SIG-M5 (cell line): Measurements from ENCODE around the gene ADAMTS15.
"Not testable (repeated sequence)": the region's sequence is repeated elsewhere in the genome, so short reads cannot be mapped to it uniquely, and the experiment has no call there.

Experiments
- DNase-seq: peaks from one replicate; lab custom pipeline; 2025; lab: John Stamatoyannopoulos, UW

Gene ADAMTS15

DNA sequence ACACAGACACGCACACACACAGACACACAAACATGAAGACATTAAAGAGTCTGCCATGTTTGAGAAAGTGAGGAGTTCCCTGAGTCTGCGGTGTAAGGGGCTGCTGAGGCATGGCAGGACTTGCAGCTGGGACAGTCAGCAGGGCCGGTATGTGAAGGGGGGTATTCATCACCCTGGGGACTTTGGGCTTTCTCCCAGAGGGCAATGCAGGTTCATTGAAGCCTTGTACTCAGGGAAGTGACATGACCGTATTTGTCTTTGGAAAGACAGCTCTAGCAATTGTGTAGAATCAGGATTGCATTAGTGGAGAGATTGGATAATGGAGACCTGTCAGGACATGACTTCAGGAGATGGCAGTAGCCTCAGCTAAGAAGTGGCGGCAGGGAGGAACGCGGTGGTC is 10.6 kb upstream of the ADAMTS15 start:
- DNase-seq = no peak

DNA sequence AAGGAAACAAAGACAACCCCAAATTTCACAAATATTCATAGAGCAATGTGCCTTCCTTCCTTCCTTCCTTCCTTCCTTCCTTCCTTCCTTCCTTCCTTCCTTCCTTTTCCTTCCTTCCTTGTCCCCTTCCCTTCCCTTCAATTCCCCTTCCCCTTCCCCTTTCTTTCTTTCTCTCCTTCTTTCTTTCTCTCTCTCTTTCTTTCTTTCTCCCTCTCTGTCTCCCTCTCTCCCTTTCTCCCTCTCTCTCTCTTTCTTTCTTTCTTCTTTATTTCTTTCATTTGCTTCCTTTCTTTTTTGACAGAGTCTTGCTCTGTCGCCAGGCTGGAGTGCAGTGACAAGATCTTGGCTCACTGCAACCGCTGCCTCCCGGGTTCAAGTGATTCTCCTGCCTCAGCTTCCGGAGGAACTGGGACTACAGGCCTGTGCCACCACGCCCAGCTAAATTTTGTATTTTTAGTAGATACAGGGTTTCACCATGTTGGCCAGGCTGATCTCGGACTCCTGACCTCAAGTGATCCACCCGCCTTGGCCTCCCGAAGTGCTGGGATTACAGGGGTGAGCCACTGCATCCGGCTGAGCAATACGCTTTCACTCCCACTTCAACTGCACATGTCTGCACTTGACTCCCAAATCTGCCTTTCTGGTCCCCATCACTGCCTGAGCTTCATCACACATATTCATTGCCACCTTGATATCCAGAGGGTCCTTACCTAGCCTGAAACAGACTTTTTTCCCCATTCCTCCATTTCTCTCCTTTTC is 9.9 kb upstream of the ADAMTS15 start:
- DNase-seq = not testable (repeated sequence)

DNA sequence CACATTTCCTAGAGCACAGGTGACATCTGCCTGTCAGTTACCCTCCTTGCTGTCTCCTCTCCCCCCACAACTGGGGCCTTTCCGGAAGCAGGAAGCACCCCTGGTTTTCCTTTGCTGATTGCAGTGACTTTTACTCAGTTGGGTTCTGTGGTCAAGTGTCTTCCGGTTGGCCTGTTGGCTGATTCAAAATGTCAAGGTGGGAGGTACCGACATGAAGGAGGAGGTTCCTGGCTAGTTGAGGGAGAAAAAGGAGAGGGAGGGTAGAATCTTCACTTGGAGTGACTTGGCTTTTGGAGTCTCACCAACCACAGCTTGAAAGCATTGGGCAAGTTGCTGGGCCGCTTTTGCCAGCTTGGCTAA is 9.3 kb upstream of the ADAMTS15 start:
- no peak for DNase-seq

DNA sequence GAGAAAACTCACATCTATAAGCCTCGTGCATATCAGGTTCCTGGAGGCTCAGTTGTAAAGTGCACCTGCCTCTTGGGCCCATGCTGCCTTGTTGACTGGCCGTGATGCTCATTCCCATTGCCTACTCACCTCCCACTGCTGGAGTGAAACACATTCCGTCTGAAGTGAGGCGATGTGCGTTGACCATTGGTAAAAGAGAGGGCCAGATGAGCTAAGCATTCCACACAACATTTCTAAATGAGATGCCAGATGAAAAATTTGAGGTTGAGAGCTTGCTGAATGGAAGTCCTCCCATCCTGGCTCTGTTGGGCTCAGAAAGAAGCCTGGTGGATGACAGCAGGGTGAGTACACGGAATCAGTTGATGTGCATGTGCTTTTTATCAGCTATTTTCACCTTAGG is 8.6 kb upstream of the ADAMTS15 start:
- no peak for DNase-seq

DNA sequence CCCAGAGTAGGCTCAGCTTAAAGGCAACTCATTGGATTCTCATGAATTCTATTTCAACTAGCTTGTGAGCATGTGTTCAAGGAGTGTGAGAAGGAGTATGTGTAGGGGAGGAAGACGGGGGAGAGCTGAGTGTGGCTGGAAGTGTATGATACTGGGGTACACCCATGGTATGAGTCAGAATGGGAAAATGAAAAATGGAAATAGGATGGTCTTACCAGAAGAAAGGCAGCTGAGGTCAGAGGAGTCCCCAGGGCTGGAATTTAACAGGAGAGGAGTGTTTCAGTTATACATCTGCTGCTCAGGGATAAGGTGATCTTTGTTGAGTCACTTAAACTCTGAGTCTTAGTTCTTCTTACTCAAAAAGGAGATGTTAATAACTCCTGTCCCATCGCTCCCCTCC is 6.7 kb upstream of the ADAMTS15 start:
- DNase-seq = no peak

DNA sequence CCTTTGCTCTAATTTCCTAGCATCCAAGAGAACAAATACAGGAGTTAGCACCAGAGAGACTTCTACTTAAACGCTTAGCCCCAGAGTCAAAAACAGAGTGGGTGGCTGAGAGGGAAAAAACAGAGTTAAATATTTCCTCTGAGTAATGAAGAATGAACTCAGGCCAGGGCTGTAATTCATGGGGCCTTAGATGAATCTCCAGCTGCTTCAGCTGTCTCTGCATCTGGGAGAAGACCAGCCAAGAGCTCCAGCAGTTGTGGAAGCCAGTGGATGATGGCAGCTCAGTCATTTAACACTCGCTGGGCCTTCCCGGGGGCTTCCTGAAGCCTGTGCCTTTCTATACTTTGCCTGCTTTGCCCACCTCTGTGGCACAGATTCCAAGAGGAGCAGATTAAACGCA is 5.7 kb upstream of the ADAMTS15 start:
- DNase-seq = no peak

DNA sequence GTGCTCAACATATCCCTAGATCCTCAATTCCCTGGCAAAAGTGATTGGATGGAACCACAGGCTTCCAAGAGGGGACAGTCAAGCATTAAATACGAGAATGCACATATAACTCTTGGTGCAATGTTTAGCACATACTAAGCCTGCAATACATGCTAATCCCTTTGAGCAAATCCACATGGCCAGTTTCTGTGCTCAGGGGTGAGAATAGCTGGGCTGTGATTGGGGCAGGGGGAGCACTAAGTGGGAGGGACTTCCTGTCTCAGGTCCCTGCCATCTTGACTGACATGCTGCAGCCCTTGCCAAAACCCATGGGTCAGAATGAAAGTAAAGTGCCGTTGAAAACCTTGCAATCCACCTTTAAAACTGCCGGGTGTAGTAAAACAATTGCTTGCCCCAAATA is 2.7 kb upstream of the ADAMTS15 start:
- no peak for DNase-seq

DNA sequence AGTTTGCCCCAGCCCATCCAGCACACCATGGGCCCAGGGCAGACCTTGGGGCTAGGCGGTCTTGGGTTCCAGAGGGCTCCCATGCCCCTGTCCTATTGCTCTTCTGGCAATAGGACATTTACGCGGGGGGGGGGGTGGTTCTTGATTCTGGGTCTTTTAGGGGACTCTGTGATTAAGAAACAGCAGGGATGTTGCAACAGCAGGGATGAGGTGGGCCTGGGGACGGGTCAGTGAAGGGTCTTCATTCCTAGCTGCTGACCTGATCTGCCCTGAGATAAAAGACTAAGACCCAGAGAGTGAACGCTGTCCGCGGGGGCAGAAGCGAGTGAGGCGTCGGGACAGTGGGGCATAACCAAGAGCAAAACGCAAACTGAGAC is 418 bp upstream of the ADAMTS15 start:
- no peak for DNase-seq

DNA sequence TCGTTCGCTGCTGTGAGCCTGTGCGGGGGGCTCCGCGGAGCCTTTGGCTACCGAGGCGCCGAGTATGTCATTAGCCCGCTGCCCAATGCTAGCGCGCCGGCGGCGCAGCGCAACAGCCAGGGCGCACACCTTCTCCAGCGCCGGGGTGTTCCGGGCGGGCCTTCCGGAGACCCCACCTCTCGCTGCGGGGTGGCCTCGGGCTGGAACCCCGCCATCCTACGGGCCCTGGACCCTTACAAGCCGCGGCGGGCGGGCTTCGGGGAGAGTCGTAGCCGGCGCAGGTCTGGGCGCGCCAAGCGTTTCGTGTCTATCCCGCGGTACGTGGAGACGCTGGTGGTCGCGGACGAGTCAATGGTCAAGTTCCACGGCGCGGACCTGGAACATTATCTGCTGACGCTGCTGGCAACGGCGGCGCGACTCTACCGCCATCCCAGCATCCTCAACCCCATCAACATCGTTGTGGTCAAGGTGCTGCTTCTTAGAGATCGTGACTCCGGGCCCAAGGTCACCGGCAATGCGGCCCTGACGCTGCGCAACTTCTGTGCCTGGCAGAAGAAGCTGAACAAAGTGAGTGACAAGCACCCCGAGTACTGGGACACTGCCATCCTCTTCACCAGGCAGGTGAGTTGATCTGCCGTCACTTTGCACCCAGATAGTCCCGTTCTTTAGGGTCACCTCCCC is 1.0 kb downstream of the ADAMTS15 start:
- no peak for DNase-seq

DNA sequence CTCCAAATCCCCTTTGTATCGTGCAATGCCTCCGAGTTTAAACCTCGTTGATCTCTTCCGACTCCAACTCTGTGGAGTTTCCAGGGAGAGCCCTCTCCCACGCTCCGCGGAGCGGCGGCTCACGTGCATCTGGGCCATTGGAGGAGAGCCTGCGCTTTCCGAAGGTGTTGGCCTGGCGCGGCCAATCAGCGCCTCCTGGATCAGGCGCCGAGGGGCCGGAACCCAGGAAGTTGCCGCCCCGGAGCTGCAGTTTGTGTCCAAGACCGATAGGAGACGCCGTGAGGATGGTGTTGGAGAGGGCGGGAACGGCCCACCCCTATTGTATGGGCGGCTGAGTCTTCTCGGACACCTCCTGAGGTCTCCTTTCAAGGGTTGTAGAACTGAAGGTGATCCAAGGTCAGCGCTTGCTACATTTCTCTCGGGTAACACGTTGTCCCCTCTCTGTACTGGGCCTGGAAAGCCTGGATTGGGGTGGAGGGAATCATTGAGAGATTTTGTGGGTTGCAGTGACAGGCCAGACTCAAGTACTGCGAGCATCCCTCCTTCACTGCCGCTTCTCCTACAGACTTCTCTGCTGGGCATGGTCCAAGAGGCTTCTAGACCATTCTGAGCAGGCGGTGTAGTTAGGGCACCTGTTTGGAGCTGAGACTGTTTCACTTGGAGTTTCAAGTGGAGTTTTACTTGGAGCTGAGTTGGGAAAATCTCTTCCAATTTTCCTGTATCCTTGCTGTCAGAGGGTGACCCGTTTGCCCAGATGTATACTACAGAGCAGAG is 1.7 kb downstream of the ADAMTS15 start:
- DNase-seq = no peak

DNA sequence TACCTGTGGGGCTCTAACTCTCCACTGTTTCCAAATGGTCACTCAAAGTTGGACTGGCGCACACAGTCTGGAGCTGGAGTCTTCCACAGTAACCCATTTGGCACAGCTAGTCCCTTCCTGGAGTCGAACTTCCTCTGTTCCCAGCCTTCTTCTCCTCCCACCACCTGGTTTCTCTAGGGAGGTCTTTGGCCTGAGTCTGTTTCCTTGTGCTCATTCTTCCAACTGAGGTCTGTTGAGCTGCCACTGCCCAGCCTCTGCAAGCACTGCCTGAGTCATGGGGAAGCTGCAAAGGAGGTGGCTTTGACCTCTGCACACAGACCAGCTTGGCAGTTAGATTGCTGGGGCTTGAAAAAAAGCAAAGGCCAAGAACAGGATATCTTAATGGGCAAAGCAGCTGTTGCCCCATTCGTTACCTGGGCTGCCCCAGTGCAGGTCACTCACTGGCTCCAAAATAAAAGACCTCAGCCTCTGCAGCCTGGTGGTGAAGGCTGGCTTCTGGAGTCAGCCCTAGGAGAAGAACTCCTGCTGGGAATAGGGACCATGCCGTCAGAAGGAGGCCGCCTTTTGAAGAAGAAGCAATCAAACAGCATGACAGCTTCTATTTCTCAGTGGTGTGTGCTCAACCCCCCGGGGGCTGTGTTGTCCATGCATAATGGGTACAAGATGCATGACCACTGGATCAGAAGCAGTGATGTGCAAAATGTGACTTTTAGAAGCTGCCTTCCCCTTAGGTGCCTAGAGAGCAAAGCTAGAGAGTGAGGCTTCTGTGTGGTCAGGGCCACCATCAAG is 3.0 kb downstream of the ADAMTS15 start:
- DNase-seq = no peak

DNA sequence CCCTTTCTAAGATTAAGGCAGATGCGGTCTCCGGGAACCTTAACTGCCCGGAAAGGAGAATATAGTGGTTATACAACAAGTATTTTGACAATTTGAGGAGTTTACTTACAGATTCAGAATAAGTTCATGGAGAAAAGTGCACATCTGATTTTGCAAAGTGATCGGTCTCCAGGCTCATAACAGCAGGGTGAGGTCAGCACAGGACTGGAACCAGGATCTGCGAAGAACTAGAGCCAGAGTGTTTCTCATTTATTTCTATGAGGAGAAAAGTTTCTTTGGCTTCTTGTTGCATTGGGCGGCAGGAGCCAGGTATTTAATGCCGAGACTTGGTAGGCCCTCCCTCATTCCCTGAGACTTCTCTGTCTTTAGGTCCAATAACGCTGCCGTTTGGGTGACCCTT is 3.7 kb downstream of the ADAMTS15 start:
- DNase-seq = no peak

DNA sequence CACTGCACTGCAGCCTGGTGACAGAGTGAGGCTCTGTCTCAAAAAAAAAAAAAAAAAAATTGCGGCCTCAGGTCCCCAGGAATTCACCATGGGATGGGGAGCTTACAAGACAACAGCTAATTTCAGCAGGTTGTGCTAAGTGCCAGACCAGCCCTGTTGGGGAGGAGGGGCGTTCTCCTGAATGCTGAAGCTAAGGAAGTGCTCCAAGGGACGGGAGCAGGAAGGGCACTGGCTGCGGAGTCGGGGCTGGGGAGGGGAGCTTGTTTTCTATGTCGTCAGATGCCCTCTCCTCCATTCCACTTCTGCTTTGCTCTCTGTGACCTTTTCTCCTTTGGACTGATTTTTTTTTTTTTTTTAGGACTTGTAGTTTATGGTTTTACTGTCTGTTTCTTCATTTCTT is 4.5 kb downstream of the ADAMTS15 start:
- no peak for DNase-seq

DNA sequence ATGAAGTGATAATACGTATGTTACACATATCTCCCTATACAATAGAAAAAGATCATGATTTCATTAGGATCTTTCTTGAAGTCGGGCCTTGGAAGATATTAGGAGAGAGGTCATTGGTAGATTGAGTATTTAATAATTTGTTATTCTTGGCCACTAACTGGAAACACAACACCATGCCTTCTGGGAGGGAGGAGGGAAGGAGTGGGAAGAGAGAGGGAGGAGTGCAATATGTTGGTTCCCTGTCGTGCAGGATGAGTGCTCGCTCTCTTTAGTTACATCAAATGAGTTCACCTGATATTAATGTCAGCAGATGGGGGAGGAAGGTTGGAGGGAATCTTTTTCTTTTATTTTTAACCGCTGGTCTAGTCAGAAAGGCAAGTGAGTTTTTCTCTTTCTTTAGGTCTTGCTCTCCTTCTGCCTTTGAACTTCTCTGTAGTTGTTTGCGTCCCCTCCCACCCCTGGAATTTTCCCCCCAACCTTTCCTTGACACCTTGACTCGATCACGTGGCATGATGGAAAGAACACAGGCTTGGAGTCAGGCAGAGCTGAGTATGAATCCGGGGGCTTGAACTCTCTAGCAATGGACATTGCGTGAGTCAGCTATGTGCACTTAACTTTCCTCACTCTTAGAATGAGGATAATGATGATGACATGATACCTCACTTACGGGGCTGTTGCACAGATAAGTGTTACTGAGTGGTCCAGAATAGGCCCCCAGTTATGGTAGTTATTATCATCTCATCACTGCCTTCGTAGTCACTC is 6.2 kb downstream of the ADAMTS15 start:
- DNase-seq = no peak

DNA sequence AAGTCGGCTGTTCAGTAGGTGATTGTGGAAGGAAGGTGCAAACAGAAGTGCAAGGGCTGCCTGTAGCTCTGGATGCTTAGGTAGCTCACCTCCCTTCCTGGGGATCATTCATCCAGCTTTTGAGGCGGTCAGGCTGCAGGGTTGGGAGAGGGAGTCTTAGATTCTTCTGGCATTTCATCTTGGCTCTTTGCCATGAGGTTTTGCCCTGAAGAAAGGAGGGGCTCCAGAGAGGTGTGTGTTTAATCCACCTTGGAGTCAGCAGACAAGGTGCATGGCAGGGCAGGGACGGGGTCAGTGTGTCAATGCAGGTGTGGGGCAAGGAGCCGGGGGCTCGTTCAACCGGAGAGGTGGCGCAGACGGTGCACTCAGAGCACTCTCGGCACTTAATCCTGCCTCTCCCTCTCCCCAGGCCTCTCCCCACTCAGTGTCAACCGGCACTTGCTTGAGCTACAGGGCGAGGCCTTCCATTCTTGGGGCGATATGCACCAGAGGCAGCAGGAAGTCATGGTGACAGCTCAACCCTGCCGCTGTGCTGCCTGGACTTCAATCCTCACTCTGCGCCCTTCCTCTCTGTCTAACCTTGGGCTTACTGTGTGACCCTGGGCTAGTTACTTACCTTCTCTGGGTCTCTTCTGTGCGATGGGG is 7.2 kb downstream of the ADAMTS15 start:
- DNase-seq = no peak

DNA sequence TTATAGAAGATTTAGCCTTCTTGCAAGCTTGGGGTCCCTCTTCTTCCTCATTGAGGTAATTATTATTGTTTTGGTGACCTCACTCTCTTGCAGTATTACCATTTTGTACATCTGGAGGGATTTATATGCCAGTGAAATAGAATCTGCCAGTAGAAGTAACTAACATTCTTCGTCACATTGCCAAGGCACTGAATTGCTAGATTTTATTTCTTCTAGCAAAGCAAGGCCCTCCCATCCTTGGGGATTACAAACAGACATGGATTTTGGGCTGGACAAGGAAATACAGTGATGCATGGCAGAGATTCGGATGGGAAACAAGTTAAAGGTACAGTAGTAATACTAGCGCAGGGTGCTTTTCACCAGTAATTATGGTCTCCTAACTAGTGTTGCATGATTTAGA is 7.8 kb downstream of the ADAMTS15 start:
- no peak for DNase-seq

DNA sequence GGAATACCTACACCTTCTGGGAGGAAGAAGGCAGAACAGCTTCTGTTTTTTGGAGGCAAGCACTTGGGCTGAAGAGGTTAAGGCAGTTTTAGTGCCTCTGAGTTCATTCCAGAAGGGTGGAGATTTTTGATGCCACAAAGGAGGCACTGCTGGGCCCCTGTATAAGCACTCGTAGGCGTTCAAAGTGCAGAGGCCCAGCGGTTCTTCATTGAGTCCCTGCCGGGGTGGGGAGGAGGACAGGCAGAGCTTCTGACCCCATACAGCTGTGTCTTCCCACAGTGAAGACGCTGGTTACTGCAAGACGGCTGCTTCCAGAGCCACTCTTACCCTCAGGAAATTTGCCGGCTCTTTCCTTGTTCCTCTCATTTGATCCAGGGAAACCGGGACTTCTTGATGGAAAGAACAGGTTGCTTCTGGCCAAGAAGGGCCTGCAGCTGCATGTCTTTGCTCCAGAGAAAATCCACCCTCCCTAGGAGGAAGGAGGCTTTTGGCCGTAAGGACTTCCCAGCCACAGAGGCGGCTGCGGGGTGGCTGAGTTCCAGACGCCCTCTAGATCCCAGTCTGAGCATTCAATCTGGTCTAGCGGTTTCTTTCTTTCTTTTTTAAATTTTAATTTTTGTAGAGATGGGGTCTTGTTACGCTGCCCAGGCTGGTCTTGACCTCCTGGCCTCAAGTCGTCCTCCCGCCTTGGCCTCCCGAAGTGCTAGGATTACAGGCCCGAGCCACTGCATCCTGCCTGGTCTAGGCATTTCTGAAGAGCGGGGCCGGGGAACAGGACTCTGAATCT is 9.4 kb downstream of the ADAMTS15 start:
- no peak for DNase-seq

DNA sequence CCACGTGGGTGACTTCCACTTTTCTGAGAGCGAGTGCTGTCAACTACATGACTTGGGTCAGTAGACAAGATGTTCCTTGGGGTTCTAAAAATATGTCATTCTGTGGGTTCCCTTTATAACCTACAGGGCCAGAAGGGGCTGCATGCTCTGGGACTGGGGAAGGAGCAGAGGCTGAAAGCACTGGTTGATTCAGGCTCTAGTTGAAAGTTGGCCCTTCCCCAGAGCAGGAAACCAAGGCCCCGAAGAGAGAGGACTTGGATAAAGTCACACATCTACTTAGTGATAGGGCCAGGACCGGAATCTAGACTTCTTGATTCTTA is 9.9 kb downstream of the ADAMTS15 start:
- no peak for DNase-seq

DNA sequence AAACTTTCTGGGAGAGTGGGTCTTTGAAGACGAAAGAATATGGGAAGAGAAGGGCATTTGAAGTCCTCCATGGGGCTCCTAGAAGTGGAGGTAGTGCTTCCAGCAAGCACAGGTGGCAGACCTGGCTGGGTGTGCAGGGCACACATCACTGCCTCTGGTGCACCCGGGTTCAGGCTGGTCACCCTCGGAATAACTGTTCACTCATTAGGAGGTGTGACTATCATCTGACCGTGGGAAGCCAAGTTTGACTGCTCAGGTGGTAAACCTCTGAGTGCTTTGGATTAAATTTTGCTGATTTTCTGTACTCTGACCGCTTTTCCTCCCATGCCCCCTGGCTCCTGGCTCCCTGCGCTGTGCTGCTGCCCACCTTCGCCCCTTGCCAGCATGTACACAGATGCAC is 11.1 kb downstream of the ADAMTS15 start:
- DNase-seq = no peak

DNA sequence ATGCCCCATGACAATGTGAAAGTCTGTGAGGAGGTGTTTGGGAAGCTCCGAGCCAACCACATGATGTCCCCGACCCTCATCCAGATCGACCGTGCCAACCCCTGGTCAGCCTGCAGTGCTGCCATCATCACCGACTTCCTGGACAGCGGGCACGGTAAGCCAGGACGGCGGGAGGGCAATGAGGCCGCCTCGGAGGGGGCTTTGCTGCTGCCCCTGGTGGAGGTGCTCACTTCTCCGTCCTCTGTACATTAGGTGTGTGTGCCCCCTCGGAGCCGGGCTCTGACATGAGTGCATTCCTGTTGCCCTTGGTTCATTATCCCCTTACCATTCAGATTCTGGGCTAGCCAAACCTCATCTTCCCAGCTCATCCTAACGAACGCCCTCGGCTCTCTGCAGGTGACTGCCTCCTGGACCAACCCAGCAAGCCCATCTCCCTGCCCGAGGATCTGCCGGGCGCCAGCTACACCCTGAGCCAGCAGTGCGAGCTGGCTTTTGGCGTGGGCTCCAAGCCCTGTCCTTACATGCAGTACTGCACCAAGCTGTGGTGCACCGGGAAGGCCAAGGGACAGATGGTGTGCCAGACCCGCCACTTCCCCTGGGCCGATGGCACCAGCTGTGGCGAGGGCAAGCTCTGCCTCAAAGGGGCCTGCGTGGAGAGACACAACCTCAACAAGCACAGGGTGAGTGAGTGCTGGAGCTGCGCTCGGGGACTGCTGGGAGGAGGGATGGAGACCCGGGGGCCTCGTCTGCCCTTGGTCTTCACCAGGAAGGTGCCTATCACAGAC is 13.8 kb downstream of the ADAMTS15 start:
- DNase-seq = no peak
